Measurements from ENCODE around the gene EDEM3. TPM values are rescaled to one million over a fixed set of nuclear protein-coding genes. Genes with fewer than 3 reads are reported as not detected.

The EDEM3 gene
- total RNA-seq, 1 experiment from 2014 or later, result 58.3 TPM

- H3K4me3 Mint-ChIP-seq (ENCODE audit: unreplicated experiment), result no peak overlapping the region
- H3K36me3 Mint-ChIP-seq (ENCODE audit: insufficient read depth, unreplicated experiment), result no peaks in the 10 kb centered on the region
- CTCF ChIA-PET, result interaction anchor here (0.6 to 3.1 kb wide), 3 partner anchors 9 to 117 kb away, joined by 3 to 24 read pairs (median 4); no protein-coding TSS in a partner anchor
- BruUV-seq (replicated peaks), result no TSS peak
- H3K27ac Mint-ChIP-seq (ENCODE audit: low read depth, unreplicated experiment), result no peak overlapping the region
- no peaks in the 10 kb centered on the region for H3K27me3 Mint-ChIP-seq (ENCODE audit: insufficient read depth, unreplicated experiment)
- DNase-seq (ENCODE audit: unreplicated experiment), result no peak
- TF ChIP-seq, protein P1, sequence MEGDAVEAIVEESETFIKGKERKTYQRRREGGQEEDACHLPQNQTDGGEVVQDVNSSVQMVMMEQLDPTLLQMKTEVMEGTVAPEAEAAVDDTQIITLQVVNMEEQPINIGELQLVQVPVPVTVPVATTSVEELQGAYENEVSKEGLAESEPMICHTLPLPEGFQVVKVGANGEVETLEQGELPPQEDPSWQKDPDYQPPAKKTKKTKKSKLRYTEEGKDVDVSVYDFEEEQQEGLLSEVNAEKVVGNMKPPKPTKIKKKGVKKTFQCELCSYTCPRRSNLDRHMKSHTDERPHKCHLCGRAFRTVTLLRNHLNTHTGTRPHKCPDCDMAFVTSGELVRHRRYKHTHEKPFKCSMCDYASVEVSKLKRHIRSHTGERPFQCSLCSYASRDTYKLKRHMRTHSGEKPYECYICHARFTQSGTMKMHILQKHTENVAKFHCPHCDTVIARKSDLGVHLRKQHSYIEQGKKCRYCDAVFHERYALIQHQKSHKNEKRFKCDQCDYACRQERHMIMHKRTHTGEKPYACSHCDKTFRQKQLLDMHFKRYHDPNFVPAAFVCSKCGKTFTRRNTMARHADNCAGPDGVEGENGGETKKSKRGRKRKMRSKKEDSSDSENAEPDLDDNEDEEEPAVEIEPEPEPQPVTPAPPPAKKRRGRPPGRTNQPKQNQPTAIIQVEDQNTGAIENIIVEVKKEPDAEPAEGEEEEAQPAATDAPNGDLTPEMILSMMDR (IDR thresholded peaks at IDR 0.05; ENCODE audit: unreplicated experiment), result no peak
- no peaks in the 10 kb centered on the region for H3K4me1 Mint-ChIP-seq (ENCODE audit: insufficient read depth, unreplicated experiment)
- POLR2A ChIA-PET, result interaction anchor here (1.0 kb wide), 1 partner anchor 128 kb away, joined by 3 read pairs; no protein-coding TSS in a partner anchor
- H3K9me3 Mint-ChIP-seq (ENCODE audit: unreplicated experiment), result no peaks in the 10 kb centered on the region
- intact Hi-C loops (cut with micrococcal nuclease), result no loop called here
Observed at GRCh38 chr1:184673305-184673704, 81.4 kb downstream of the EDEM3 start.

- POLR2A ChIA-PET, result interaction anchor here (0.8 kb wide), 1 partner anchor 430 kb away, joined by 4 read pairs; no protein-coding TSS in a partner anchor
- no TSS peak for BruUV-seq (replicated peaks)
Observed at GRCh38 chr1:184672013-184672726, 82.5 kb downstream of the EDEM3 start.

DNA sequence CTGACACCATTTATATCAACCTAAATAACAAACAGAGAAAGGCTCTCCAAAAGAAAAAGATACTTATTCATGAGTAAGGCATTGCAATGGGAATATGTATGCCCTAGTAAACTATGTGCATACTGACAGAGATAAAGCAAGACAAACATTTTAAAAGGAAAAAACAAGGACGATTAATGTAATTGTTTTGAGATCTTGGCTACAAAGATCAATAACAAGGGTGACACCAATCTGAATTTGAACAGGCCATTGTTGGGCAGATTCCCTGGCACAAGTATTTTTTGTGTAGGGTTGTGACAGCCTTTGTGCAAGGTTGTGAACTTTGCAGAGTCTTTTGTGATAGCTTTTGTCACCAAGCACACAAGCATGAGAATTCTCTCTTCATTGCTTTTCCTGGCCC, 85.3 kb downstream of the EDEM3 start:
- Mint-ChIP-seq H3K4me3 (ENCODE audit: unreplicated experiment) (no peak overlapping the region), H3K9me3 (ENCODE audit: unreplicated experiment) (no peaks in the 10 kb centered on the region), H3K36me3 (ENCODE audit: insufficient read depth, unreplicated experiment) (no peaks in the 10 kb centered on the region), H3K27me3 (ENCODE audit: insufficient read depth, unreplicated experiment) (no peaks in the 10 kb centered on the region), H3K27ac (ENCODE audit: low read depth, unreplicated experiment) (no peak overlapping the region), H3K4me1 (ENCODE audit: insufficient read depth, unreplicated experiment) (peaks cover under 1% of the 10 kb centered on the region)
- POLR2A ChIA-PET, result interaction anchor here (1.3 to 2.3 kb wide), 2 partner anchors 17 to 129 kb away, joined by 3 to 7 read pairs; no protein-coding TSS in a partner anchor
- DNase-seq (ENCODE audit: unreplicated experiment), result no peak
- TF ChIP-seq, protein P1 (IDR thresholded peaks at IDR 0.05; ENCODE audit: unreplicated experiment), result no peak
- CTCF ChIA-PET, result interaction anchor here (0.6 to 2.4 kb wide), 6 partner anchors 13 to 594 kb away, joined by 3 to 9 read pairs (median 4); no protein-coding TSS in a partner anchor
- intact Hi-C loops (cut with micrococcal nuclease), result no loop called here
- no TSS peak for BruUV-seq (replicated peaks)

More at GRCh38 chr1:184672013-184672726, 82.5 kb downstream of the EDEM3 start:
- Mint-ChIP-seq H3K27me3 (ENCODE audit: insufficient read depth, unreplicated experiment) (no peaks in the 10 kb centered on the region), H3K4me1 (ENCODE audit: insufficient read depth, unreplicated experiment) (no peaks in the 10 kb centered on the region), H3K9me3 (ENCODE audit: unreplicated experiment) (no peaks in the 10 kb centered on the region), H3K27ac (ENCODE audit: low read depth, unreplicated experiment) (no peak overlapping the region), H3K4me3 (ENCODE audit: unreplicated experiment) (no peak overlapping the region), H3K36me3 (ENCODE audit: insufficient read depth, unreplicated experiment) (no peaks in the 10 kb centered on the region)
- TF ChIP-seq, protein P1 (IDR thresholded peaks at IDR 0.05; ENCODE audit: unreplicated experiment), result no peak
- CTCF ChIA-PET, result interaction anchor here (0.5 to 3.1 kb wide), 7 partner anchors 8 to 449 kb away, joined by 3 to 24 read pairs (median 4); no protein-coding TSS in a partner anchor
- intact Hi-C loops (cut with micrococcal nuclease), result no loop called here
- no peak for DNase-seq (ENCODE audit: unreplicated experiment)

DNA sequence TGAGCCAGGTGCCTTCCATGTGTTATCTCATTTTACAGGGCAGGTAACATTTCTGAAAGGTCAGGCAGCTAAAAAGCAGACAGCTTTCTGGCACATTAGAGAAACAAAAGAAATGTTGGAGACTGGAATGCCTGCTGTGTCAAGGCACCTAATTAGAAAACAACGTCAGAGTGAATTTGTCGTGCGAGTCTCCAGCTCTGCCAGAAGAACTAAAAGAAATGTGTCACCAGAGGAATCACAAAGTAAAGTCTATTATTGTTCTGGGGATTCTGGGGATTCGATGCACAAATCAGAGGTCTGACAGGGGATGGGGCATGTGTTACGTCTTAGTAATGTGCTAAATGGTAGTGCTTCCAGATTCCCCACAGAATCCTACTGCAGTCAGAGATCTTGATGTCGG, 89.3 kb downstream of the EDEM3 start:
- ChIA-PET POLR2A (interaction anchor here (0.6 kb wide), 1 partner anchor 280 kb away, joined by 3 read pairs; no protein-coding TSS in a partner anchor), CTCF (interaction anchor here (0.5 to 2.9 kb wide), 10 partner anchors 10 to 749 kb away, joined by 3 to 49 read pairs (median 6); no protein-coding TSS in a partner anchor)
- no peaks in the 10 kb centered on the region for H3K9me3 Mint-ChIP-seq (ENCODE audit: unreplicated experiment)
- intact Hi-C loops (cut with micrococcal nuclease), result loop anchor here (2.0 kb wide), 1 partner anchor 103 kb away; no protein-coding TSS in a partner anchor
- TF ChIP-seq, protein P1 (IDR thresholded peaks at IDR 0.05; ENCODE audit: unreplicated experiment), result no peak
- H3K4me3 Mint-ChIP-seq (ENCODE audit: unreplicated experiment), result no peak overlapping the region
- no peak overlapping the region for H3K27ac Mint-ChIP-seq (ENCODE audit: low read depth, unreplicated experiment)
- H3K27me3 Mint-ChIP-seq (ENCODE audit: insufficient read depth, unreplicated experiment), result no peaks in the 10 kb centered on the region
- no peak for DNase-seq (ENCODE audit: unreplicated experiment)
- H3K4me1 Mint-ChIP-seq (ENCODE audit: insufficient read depth, unreplicated experiment), result peaks cover 24% of the 10 kb centered on the region
- H3K36me3 Mint-ChIP-seq (ENCODE audit: insufficient read depth, unreplicated experiment), result no peaks in the 10 kb centered on the region
- no TSS peak for BruUV-seq (replicated peaks)

All from MCF 10A (cell line).